ENCODE measurements around the gene KDM6A.
"Not testable (repeated sequence)": the region's sequence is repeated elsewhere in the genome, so short reads cannot be mapped to it uniquely, and the experiment has no call there.

- TF ChIP-seq CTCF (optimal IDR thresholded peaks at IDR 0.05 in 1 of 3, IDR thresholded peaks at IDR 0.05 in 1 of 3, conservative IDR thresholded peaks at IDR 0.05 in 1 of 3; ENCODE audit: extremely low read depth in 1 of 3, insufficient read depth in 2 of 3, low read length in 3 of 3); EZH2 (IDR thresholded peaks at IDR 0.05; ENCODE audit: low read length): not testable (repeated sequence)
Observed at GRCh38 chrX:44823193-44823592, 49.8 kb upstream of the KDM6A start.
